PFSK-1 (cell line): ENCODE data around the gene DOHH.

Experiments used
- FOXP2 ChIP-seq: optimal IDR thresholded peaks from 2 replicates; pipeline ENCODE3; 2011; ENCODE audit warnings: borderline replicate concordance, control low read depth, inconsistent platforms; ENCODE audit not compliant: insufficient read depth; ENCODE audit errors: extremely low read length, extremely low read depth
- POLR2AphosphoS5 ChIP-seq: IDR thresholded peaks from 2 replicates; pipeline ENCODE4 v1.6.1; 2012; ENCODE audit warnings: low read depth, mild to moderate bottlenecking, control low read depth, low read length, moderate library complexity
- SIN3A ChIP-seq: IDR thresholded peaks from 2 replicates; pipeline ENCODE4 v1.6.1; 2012; ENCODE audit warnings: mild to moderate bottlenecking, low read length, moderate library complexity, borderline replicate concordance; ENCODE audit not compliant: insufficient read depth
- TAF1 ChIP-seq: IDR thresholded peaks from 2 replicates; pipeline ENCODE4 v1.6.1; 2012; ENCODE audit warnings: low read length, control low read depth, borderline replicate concordance; ENCODE audit not compliant: insufficient read depth
- TF ChIP-seq, protein P1 (sequence below), 2 experiments: IDR thresholded peaks; 2 replicates each; pipeline versions ENCODE4 v1.6.1 to v1.8.0; 2011 to 2012; ENCODE audit warnings: low read depth in 2 of 2, low read length in 2 of 2, control low read depth in 1 of 2, inconsistent platforms in 1 of 2, mild to moderate bottlenecking in 1 of 2, moderate library complexity in 1 of 2; ENCODE audit not compliant: insufficient read depth in 1 of 2

Gene DOHH

DNA sequence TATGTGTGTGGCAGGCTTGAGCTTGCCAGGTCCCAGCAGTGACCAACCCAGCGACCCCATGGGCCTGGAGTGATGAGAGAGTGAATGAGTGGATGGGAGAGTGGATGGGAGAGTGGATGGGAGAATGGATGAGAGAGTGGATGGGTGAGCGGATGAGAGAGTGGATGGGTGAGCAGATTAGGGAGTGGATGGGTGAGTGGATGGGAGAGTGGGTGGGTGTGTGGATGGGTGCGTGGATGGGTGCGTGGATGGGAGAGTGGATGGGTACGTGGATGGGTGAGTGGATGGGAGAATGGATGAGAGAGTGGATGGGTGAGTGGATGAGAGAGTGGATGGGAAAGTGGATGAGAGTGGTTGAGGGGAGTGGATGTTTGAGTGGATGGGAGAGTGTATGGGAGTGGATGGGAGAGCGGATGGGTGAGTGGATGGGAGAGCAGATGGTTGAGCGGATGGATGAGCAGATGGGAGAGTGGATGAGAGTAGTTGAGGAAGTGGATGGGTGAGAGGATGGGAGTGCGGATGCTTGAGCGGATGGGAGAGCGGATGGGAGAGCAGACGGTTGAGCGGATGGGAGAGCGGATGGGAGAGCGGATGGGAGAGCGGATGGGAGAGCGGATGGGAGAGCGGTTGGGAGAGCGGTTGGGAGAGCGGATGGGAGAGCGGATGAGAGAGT, 28.2 kb upstream of the DOHH start:
- TF ChIP-seq, protein P1, sequence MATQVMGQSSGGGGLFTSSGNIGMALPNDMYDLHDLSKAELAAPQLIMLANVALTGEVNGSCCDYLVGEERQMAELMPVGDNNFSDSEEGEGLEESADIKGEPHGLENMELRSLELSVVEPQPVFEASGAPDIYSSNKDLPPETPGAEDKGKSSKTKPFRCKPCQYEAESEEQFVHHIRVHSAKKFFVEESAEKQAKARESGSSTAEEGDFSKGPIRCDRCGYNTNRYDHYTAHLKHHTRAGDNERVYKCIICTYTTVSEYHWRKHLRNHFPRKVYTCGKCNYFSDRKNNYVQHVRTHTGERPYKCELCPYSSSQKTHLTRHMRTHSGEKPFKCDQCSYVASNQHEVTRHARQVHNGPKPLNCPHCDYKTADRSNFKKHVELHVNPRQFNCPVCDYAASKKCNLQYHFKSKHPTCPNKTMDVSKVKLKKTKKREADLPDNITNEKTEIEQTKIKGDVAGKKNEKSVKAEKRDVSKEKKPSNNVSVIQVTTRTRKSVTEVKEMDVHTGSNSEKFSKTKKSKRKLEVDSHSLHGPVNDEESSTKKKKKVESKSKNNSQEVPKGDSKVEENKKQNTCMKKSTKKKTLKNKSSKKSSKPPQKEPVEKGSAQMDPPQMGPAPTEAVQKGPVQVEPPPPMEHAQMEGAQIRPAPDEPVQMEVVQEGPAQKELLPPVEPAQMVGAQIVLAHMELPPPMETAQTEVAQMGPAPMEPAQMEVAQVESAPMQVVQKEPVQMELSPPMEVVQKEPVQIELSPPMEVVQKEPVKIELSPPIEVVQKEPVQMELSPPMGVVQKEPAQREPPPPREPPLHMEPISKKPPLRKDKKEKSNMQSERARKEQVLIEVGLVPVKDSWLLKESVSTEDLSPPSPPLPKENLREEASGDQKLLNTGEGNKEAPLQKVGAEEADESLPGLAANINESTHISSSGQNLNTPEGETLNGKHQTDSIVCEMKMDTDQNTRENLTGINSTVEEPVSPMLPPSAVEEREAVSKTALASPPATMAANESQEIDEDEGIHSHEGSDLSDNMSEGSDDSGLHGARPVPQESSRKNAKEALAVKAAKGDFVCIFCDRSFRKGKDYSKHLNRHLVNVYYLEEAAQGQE (IDR thresholded peaks at IDR 0.05; ENCODE audit: insufficient read depth in 1 of 2, low read depth in 2 of 2, low read length in 2 of 2): no peak
- TF ChIP-seq FOXP2 (no peak), SIN3A (no peak), TAF1 (no peak), POLR2AphosphoS5 (no peak)

DNA sequence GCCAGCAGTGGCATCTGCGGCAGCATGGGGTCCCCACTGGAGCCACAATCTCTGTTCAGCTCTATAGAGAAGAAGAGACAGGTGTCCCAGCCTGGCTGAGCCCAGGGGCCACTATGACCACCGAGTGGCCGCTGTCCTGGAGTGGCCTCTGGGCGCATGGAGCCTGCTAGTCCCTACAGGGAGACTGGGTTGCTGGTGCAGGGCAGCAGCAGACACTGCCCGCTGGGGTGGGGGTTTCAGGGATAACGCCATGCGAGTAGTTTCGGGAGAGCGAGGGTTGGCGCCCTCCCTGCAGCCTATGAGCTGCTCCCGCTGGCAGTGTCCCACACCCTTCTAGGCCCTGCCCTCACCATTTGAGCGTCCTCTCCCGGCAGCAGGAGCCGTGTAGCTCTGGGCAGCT, 27.6 kb upstream of the DOHH start:
- TF ChIP-seq, protein P1 (IDR thresholded peaks at IDR 0.05; ENCODE audit: insufficient read depth in 1 of 2, low read depth in 2 of 2, low read length in 2 of 2): no peak
- TF ChIP-seq POLR2AphosphoS5 (no peak), FOXP2 (no peak), TAF1 (no peak), SIN3A (no peak)

DNA sequence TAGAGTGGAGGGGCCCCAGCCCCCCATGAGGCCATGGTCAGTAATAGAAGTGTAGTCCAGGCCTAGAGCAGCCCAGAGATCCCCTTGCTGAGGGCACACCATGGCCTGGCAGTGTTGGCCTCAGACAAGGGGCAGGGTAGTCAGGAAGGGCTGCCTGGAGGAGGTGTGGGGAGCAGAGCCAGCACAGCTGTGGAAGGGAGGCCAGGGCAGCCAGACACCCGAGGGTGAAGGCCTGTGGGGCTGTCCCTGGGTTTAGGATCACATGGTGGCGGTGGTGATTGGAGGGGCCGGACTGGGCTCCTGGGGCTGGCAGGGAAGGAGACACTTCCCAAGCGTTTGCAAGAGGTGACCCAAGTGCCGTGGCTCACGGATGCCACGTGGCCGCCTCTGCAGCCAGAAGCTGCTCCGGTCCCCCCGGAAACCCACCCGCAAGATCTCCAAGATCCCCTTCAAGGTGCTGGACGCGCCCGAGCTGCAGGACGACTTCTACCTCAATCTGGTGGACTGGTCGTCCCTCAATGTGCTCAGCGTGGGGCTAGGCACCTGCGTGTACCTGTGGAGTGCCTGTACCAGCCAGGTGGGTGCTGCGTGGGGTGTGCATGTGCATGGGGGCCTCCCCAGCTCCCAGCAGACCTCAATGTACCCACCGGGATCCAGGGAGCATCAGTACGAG, 26.9 kb upstream of the DOHH start:
- TF ChIP-seq POLR2AphosphoS5 (no peak), SIN3A (no peak), TAF1 (no peak), FOXP2 (no peak)
- TF ChIP-seq, protein P1 (IDR thresholded peaks at IDR 0.05; ENCODE audit: insufficient read depth in 1 of 2, low read depth in 2 of 2, low read length in 2 of 2): no peak

GRCh38 chr19:3526507-3527237, 26.2 kb upstream of the DOHH start:
- TF ChIP-seq FOXP2: no peak
- no peak for TF ChIP-seq TAF1
- no peak for TF ChIP-seq POLR2AphosphoS5

- TF ChIP-seq SIN3A: no peak
- TF ChIP-seq POLR2AphosphoS5: no peak
- TF ChIP-seq, protein P1 (IDR thresholded peaks at IDR 0.05; ENCODE audit: insufficient read depth in 1 of 2, low read depth in 2 of 2, low read length in 2 of 2): no peak
- no peak for TF ChIP-seq TAF1
- TF ChIP-seq FOXP2: no peak
Observed at GRCh38 chr19:3524904-3525451, 24.5 kb upstream of the DOHH start.
